IPS DF 4.7 (cell line): Measurements from ENCODE around the gene TOMM7.
"Not testable (repeated sequence)": the region's sequence is repeated elsewhere in the genome, so short reads cannot be mapped to it uniquely, and the experiment has no call there.

Source experiments
- DNase-seq: peaks from one replicate; pipeline ENCODE4 v3.0.0-alpha.2; 2013; ENCODE audit warnings: low spot score; ENCODE audit errors: extremely low read depth

Gene TOMM7

DNA sequence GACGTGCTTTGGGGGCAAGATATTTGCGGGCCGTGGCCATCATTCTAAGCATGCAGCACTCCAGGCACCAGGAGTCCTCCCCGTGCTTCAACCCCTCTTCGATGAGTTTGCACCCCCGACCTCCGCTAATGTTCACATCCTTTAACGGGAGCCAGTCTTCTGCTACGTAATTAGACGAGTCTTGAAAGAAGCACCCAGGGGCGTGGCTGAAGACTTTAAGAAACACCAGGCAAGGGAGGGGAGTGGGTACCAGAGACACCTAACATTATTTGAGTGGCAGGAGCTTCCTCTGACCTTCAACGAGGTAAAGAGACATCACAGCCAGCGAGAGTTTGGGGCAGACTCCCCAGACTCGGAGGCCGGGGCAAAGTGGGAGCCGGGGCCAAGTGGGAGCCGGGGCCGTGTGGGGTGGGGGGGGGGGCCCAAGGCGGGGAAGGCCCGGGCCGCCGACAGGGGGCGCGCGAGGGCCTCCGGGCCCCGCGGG, 31.1 kb upstream of the TOMM7 start:
- DNase-seq: no peak

DNA sequence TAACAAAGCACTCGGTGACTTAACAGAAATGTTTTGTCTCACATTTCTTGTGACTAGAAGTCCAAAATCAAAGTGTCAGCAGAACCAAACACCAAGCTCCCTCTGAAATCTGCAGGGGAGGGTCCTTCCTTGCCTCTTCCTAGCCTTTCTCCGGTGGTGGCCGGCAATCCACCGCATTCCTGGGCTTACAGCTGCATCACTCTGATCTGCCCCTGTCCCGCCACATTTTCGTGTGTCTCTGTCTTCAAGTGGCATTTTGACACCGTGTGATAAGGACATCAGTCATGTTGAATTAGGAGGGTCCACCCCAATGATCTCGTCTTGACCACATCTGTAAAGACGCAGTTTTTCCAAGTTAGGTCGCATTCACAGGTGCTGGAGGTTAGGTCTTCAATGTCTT, 30.5 kb upstream of the TOMM7 start:
- DNase-seq: no peak

DNA sequence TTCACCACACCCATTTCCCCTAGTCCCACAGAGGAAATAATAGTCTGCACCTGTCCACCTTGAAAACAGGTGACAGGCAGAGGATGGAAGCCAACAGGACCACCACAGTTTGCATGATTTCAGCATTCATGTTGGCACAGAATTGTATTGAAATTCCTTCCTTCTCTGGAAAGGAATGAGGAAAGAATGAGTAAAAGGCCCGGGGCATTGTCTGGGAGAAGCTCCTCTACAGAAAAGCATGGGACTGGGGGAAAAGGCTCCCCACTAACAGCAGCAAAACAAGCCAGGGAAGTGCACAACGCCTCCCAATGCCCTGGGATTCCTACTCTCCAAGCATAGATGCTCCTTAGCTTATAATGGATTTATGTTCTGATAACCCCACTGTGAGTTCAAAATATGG, 28.5 kb upstream of the TOMM7 start:
- no peak for DNase-seq

DNA sequence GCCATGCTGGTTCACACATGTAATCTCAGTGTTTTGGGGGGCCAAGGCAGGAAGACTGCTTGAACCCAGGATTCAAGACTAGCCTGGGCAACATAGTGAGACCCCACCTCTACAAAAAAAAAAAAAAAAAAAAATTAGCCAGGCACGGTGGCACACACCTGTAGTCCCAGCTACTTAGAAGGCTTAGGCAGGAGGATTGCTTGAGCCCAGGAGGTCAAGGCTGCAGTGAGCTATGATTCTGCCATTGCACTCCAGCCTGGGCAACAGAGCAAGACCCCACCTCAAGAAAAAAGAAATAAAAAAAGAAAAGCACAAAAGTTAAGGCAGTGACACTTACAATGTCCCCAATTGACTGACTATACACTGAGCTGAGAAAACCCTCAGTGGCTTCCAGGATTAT, 27.7 kb upstream of the TOMM7 start:
- DNase-seq: not testable (repeated sequence)

DNA sequence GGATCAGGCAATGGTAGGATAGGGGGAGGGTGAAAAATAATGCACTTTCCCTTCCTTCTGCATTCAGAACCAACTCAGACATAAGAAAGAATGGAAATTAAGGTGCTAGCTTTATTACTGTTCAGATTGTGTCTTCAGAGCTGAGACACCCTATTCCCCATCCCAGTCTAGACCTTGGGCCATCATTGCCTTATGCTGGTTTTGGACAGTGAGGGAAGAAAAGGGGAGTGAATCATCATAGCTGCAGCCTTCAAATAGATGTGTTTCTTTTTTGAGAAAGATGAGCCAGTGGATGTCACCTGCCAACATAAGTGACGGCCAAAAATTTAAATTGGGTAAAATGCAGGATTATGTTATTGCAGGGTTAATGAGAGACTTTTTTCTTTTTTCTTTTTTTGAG, 27.0 kb upstream of the TOMM7 start:
- no peak for DNase-seq

GRCh38 chr7:22849172-22849571, 26.5 kb upstream of the TOMM7 start:
- no peak for DNase-seq

DNA sequence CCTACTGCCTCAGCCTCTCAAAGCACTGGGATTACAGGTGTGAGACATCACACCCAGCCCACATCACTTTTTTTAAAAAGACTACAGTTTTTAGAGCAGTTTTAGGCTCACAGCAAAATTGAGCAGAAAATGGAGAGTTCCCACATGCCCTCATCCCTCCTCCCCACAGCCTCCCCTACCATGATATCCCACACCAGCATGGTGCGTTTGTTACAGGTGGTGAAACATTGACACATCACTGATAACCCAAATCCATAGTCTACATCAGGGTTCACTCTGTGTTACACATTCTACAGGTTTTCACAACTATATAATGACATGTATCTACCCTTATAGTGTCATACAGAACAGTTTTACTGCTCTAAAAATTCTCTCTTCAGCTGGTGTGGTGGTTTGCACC, 24.3 kb upstream of the TOMM7 start:
- no peak for DNase-seq

GRCh38 chr7:22845221-22845834, 22.7 kb upstream of the TOMM7 start:
- DNase-seq: no peak

DNA sequence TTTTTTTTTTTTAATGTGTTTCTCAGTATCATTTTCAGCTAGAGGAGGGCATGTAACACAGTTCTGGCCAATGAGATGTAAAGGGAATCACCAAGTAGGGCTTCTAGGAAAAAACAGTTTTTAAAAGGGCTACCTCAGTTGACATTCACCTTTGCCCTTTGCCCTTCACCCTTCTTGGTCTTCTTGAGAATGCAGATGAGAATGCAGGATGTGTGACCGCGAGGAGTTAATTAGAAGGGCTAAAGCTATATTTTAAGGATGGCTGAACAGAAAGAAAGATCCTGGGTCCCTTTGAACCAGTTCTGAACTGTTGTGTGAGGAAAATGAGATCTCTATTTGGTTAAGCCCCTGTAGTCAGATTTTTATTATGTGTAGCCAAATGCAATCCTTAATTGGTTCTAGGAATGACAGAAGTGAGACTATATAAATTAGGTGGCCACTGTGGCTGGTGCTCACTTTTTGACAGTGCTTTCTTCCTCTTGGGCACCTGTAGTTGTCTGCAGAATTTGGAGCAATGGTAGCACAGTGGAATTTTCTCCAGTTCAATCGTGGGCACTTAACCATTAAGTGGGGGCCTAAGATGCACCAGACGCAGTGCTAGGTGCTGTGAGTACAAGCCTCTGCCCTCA, 21.1 kb upstream of the TOMM7 start:
- no peak for DNase-seq

DNA sequence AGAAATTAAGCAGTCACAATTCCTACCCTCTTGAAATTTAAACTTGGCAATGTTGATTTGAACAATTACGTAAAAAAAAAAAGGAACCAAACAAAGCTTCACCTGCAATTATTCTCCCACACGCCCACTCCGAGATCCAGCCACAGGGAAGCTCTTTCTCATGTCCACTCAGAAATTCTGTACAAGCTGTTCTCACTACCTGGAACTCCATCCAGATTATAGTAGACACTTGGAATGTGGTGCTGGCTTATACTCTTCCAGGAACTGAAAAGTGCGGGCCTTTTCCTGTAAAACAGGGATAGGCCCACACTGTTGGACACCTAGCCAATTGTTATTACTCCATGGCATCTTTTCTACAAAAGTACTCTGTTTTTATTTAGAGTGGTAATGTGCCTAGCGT, 20.3 kb upstream of the TOMM7 start:
- no peak for DNase-seq

GRCh38 chr7:22842383-22842941, 19.8 kb upstream of the TOMM7 start:
- no peak for DNase-seq

DNA sequence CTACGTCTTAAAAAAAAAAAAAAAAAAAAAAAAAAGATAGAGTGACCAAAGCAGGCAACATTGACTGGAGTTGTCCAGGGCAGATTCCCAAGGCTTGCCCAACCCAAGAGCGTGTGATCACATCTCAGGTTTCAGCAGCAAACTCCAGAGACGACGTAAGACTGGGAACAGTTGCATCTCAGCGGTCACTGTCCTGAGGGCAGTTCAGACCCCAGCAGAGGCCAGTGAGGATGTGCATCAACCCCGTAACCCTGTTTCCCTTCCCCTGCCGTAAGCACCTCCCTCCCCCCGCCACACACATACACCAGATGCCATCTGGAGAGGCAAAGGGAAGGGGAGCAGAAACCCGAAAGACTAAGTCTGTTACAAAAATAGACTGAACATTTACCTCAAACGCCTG, 19.3 kb upstream of the TOMM7 start:
- no peak for DNase-seq

DNA sequence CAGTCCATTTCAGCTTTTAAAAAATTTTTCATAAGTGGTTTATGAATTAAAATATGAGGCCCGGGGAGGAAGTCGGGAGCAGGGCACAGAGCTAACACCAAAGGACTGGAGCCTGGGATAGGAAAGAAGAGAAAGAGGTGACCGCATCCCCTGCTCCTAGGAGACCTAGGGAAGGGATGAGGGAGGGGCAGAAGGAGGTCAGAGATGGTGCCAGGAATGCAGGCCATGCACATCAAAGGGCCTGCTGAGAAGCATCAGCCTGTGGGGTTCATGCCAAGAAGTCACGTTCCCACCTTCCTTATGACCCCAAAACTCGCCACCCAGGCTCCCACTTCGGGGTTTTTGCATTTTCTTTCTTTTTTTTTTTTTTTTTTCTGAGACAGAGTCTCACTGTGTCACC, 14.7 kb upstream of the TOMM7 start:
- DNase-seq: no peak

- not testable (repeated sequence) for DNase-seq
Measured at GRCh38 chr7:22836506-22836905, 13.9 kb upstream of the TOMM7 start.

DNA sequence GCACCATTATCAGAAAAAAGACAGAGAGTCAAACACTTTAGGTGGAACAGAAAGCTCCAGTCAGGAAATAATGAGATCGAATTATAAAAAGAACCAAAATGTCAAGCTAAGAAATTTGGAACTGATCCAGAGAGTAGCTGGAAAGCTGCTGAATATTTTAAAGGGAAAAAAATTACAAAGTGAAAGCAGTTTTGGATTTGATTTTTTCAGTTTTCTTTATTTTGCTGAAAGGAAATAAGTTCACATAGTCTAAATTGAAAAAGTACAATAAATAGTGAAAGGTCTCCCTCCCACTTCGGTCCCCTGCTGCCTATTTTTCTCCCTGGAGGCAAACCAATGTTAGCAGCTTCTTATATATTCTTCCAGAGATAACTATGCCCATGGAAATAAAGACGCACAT, 11.3 kb upstream of the TOMM7 start:
- no peak for DNase-seq

- DNase-seq: no peak
Measured at GRCh38 chr7:22833113-22833855, 10.6 kb upstream of the TOMM7 start.

- no peak for DNase-seq
Measured at GRCh38 chr7:22832401-22832800, 9.8 kb upstream of the TOMM7 start.

- DNase-seq: no peak
Measured at GRCh38 chr7:22831602-22832305, 9.1 kb upstream of the TOMM7 start.

DNA sequence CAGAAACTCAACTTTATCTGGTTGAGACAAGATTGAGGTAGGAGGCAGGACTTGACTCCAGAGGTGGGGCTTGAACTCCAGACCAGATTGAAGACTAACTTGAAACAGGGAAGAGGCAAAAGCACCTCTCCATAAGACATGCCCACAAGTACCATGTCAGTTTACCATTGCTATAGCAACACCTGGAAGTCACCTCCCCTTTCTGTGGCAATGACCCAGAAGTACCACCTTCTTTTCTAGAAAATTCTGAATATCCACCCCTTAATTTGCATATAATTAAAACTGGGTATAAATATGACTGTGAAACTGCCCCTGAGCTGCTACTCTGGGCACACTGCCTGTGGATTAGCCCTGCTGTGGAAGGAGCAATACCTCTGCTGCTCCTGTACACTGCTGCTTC, 4.9 kb upstream of the TOMM7 start:
- no peak for DNase-seq

DNA sequence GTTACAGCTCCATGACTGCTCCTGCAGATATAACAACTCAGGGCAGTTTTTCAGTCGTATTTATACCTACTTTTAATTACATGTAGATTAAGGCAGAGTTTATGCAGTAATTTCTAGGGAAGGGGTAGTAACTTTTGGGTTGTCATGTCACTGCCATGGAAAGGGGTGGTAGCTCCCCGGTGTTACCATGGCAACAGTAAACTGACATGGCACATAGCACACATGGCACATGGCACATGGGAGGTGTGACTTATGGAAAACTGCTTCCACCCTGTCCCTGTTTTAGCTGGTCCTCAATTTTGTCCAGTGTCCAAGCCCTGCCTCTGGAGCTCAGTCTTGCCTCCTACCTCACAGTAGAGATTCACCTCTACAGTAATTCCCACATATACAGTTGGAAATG, 3.9 kb upstream of the TOMM7 start:
- no peak for DNase-seq

- DNase-seq: no peak
Measured at GRCh38 chr7:22824760-22825159, 2.1 kb upstream of the TOMM7 start.

GRCh38 chr7:22823142-22823497, 471 bp upstream of the TOMM7 start:
- DNase-seq: no peak
